ENCODE results near the gene EVC.

EVC gene

GRCh38 chr4:5730993-5731990, 20.3 kb downstream of the EVC start:
- no peak for DNase-seq (ENCODE audit: low read depth in 2 of 2)

- DNase-seq (ENCODE audit: low read depth in 2 of 2): no peak
These were observed 21.2 kb downstream of the EVC start for GRCh38 chr4:5732158-5732557.

- DNase-seq (ENCODE audit: low read depth in 2 of 2): no peak
These were observed 23.9 kb downstream of the EVC start for GRCh38 chr4:5734853-5735252.

- DNase-seq (ENCODE audit: low read depth in 2 of 2): no peak
These were observed 24.5 kb downstream of the EVC start for GRCh38 chr4:5735463-5735862.

GRCh38 chr4:5738061-5738460, 27.1 kb downstream of the EVC start:
- DNase-seq (ENCODE audit: low read depth in 2 of 2): no peak

- DNase-seq (ENCODE audit: low read depth in 2 of 2): no peak
These were observed 31.4 kb downstream of the EVC start for GRCh38 chr4:5742388-5742787.

GRCh38 chr4:5742968-5743367, 32.0 kb downstream of the EVC start:
- no peak for DNase-seq (ENCODE audit: low read depth in 2 of 2)

GRCh38 chr4:5746250-5746649, 35.2 kb downstream of the EVC start:
- DNase-seq (ENCODE audit: low read depth in 2 of 2): no peak

- DNase-seq (ENCODE audit: low read depth in 2 of 2): no peak
These were observed 36.1 kb downstream of the EVC start for GRCh38 chr4:5746829-5747737.

GRCh38 chr4:5747738-5748375, 36.9 kb downstream of the EVC start:
- DNase-seq (ENCODE audit: low read depth in 2 of 2): no peak

- DNase-seq (ENCODE audit: low read depth in 2 of 2): no peak
These were observed 38.6 kb downstream of the EVC start for GRCh38 chr4:5749568-5749967.

- no peak for DNase-seq (ENCODE audit: low read depth in 2 of 2)
These were observed 39.3 kb downstream of the EVC start for GRCh38 chr4:5750052-5750945.

GRCh38 chr4:5750946-5751665, 40.1 kb downstream of the EVC start:
- DNase-seq (ENCODE audit: low read depth in 2 of 2): no peak

GRCh38 chr4:5751666-5752375, 40.8 kb downstream of the EVC start:
- DNase-seq (ENCODE audit: low read depth in 2 of 2): no peak

- no peak for DNase-seq (ENCODE audit: low read depth in 2 of 2)
These were observed 41.6 kb downstream of the EVC start for GRCh38 chr4:5752376-5753184.

- no peak for DNase-seq (ENCODE audit: low read depth in 2 of 2)
These were observed 42.4 kb downstream of the EVC start for GRCh38 chr4:5753366-5753765.

GRCh38 chr4:5753766-5754528, 42.9 kb downstream of the EVC start:
- no peak for DNase-seq (ENCODE audit: low read depth in 2 of 2)

GRCh38 chr4:5754529-5754881, 43.5 kb downstream of the EVC start:
- DNase-seq (ENCODE audit: low read depth in 2 of 2): no peak

Measured in stimulated activated CD4-positive, alpha-beta T cell treated with anti-CD3 and anti-CD28 coated beads, Interleukin-15, amount 100 ng/mL, for 48 hours (primary cell).